Activated CD4-positive, CD25-positive, alpha-beta regulatory T cell (primary cell): ENCODE measurements around the gene COL8A2.

Source experiments
- DNase-seq, 4 experiments: peaks; one replicate each; lab custom pipeline; 2025; lab: John Stamatoyannopoulos, UW

The COL8A2 gene

DNA sequence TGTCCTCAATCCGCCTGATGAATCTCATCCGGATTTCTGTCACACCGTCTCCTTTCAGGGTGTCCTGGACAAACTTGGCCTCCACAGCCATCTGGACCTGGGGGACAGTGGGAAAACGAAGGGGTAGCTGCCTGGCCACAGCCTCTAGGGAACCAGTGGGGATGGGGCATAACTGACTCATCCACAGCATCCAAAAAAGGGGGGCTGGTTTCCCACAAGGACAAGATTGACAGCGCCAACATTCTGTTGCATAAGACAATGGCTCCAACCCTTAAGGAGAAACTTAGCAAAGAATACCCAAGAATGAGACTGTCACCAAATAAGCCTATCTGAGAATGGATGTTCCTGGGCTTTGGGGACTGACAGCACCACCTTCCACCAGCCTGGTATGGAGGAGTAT lies 12.2 kb upstream of the COL8A2 start:
- DNase-seq, result no peak

GRCh38 chr1:36136535-36136934 lies 11.5 kb upstream of the COL8A2 start:
- no peak for DNase-seq

DNA sequence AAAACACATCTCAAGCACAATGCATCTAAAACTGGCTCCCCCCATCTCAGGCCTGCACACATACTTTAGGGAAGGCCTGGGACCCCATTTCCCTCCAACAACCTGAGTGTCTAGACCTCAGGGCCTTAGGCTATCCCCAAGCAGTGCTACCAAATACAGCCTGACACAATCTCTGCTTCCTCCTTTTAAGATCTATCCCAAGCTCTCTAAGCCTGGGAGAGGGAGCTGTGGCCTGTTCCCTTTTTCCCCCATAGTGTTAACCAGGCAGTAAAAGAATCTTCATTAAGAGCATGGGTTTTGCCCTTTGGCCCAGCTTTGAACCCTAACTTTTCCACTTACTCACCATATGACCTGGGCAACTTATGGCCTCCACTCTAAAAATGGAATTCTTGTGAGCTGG lies 10.8 kb upstream of the COL8A2 start:
- DNase-seq, result no peak

- DNase-seq, result no peak
Measured at GRCh38 chr1:36135330-36135667, 10.3 kb upstream of the COL8A2 start.

- peak in 1 of 4 experiments; percentile 14 for DNase-seq
Measured at GRCh38 chr1:36134505-36135329, 9.7 kb upstream of the COL8A2 start.

DNA sequence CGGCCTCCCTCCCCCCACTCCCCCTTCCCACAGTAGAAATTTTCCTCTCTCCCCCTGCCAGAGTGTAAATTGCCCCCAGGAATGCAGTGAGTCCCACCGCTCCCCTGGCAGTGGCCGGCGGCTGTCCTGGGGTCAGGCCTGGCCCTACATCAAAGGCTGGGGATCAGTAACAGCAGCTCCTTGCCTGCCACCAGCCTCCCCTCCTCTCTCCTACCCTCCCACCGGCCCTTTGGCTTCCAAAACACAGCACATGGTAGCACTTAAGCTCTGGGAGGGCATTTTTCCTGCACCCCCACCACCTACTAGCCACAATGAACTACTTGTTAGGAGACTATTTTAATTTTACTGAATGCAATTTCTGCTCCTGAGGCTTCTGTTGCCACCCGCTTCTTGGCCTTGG lies 9.0 kb upstream of the COL8A2 start:
- no peak for DNase-seq

GRCh38 chr1:36133484-36133883 lies 8.5 kb upstream of the COL8A2 start:
- DNase-seq, result no peak

GRCh38 chr1:36132029-36132428 lies 7.0 kb upstream of the COL8A2 start:
- no peak for DNase-seq

GRCh38 chr1:36128905-36129206 lies 3.8 kb upstream of the COL8A2 start:
- DNase-seq, result no peak

DNA sequence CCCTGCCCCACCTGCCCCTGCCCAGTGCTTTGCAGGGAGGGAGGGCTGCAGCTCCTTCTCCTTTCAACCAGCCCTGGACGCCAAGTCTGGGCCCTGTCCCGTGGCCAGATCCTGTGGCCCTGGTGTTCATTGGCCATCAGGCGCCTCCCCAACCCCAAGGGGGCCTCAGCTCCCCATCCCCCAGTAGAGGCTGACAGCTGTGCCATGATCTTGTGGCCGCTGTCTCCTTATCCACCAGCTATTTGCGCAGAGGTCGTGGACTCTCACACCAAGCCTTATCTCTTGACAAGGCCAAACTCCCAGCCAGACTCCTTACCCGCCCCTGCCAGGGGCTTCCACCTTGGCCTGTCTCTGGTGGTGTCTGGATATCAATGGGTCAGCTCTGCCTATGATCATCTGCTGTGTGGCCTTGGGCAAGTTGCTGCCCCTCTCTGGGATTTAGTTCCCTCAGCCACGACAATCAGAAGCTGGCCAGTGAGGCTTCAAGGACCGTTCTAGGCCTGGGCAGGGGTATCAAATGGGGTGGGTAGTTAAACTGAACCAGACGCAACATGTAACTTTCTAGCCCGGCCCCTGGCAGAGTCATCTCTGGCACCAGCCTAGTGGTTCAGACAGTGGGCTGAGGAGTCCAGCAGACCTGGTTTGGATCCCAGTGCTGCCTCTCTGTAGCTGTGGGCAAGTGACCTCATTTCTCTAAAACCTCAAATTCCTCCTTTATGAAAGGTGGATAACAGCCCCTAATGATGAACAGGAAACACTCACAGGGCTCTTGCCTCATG lies 3.3 kb upstream of the COL8A2 start:
- DNase-seq, result no peak

DNA sequence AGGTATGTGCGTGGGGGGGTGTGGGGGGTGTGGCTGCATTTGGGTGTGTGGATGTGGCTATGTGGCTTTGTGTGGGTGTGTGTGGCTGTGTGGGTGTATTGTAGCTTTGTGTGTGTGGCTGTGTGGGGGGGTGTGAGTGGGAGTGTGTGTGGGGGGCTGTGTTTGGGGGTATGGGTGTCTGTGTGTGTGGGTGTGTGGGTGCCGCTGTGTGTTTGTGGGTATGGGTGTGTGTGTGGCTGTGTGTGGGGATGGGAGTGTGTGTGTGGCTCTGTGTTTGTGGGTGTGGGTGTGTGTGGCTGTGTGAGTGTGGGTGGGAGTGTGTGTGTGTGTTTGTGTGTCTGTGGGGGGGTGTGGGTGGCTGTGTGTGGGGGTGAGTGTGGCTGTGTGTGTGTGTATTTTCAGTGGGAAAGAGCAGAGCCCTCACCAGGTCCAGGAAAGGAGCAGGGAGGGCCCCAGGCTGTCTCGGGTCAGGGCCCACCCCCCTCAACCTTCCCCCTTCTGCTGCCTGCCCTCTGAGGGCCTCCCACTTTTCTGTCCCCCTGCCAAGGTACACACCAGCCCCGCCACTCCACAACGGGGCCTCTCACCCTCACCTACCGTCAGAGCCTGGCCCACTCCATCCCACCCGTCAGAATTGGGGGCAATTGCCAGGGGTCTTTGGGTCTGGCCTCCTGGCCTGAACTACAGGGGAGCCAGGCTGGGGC lies 1.9 kb upstream of the COL8A2 start:
- DNase-seq, result no peak

DNA sequence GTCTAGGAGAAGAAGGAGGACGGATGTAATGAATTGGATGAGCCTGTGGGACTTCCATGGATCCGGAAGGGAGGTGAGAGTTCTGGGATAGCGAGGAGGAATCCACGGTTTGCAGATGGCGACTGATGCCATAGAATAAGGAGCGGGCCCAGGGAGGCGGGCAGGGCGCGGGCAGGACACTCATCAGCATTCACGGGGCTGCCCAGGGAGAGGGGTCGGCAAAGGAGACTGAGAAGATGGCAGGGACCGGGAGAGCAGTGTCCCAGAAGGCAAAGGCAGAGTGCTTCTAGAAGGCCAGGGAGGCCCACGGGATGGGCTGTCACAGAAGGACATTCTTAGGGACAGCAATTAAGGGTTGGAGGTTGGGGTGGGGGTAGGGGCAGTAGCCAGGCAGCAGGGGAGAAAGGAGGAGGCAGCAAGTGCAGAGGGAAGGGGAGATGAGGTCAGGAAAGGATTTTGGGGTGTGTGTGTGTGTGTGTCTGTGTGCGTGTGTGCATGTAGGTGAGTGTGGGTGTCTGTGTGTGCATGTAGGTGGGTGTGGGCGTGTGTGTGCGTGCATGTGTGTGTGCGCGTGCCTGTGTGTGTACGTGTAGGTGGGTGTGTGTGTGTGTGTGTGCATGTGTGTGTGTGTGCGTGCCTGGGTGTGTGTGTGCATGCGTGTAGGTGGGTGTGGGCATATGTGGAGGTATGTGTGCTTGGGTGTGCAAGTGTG lies 1.1 kb upstream of the COL8A2 start:
- DNase-seq, result no peak

- DNase-seq, result no peak
Measured at GRCh38 chr1:36124404-36125128, 456 bp downstream of the COL8A2 start.

DNA sequence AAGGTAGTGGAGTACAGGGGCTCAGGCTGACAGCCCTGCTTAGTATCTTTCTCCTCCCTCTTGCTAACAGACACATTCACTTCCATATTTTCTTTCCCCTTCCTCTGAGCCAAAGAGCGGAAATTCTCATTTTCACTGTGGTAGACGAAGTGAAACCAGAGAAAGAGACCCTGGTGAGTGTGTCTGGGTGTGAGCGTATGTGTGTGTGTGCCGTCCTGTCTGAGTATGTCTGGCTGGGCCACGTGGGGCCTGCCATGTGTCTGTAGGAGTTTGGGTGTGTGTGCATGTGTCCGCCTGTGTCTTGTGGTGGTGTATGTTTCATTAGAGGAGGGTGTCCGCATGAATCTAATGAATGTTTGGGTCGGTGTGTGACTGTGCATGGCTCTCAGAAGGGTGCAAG lies 1.7 kb downstream of the COL8A2 start:
- DNase-seq, result no peak

GRCh38 chr1:36122062-36123030 lies 2.7 kb downstream of the COL8A2 start:
- DNase-seq, result no peak

DNA sequence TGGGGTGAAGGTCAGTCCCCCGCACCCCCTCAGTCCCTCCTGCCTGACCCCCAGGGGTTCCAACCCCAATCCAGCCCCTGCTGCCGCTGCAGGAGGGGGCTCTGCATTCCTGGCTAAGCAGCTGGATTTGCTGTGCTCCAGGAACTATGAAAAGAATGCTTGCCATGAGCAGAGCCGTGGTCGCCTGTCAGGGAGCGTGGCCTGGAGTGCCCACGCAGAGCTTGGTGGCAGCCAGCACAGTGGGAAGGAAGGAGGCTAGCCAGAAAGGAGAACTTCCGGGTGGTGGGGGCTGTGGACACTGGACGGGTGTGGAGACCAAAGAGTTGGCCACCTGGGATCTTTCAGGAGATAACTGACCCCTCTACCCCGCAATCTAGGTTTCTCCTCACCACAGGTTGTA lies 5.6 kb downstream of the COL8A2 start:
- no peak for DNase-seq

GRCh38 chr1:36118447-36119204 lies 6.4 kb downstream of the COL8A2 start:
- DNase-seq, result no peak

DNA sequence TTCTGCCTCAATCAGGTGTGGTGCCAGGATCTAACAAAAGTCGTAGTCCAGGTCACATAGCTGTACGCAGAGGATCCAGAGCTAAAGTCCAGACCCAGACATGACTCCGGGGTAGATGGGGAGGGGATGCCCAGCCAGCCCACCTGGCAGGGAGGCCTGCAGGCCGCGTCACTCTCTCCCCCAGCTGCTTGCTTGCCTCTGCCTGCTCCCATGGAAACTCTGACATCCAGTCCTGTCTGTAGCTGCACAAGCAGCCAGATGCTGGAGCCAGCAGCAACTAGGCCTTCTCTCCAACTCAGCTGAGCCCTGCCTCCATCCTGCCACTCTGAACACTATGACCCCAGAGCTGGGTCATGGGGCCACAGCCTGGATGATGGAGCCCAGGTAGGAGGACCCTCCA lies 8.1 kb downstream of the COL8A2 start:
- DNase-seq, result no peak

- no peak for DNase-seq
Measured at GRCh38 chr1:36115931-36116330, 9.1 kb downstream of the COL8A2 start.

DNA sequence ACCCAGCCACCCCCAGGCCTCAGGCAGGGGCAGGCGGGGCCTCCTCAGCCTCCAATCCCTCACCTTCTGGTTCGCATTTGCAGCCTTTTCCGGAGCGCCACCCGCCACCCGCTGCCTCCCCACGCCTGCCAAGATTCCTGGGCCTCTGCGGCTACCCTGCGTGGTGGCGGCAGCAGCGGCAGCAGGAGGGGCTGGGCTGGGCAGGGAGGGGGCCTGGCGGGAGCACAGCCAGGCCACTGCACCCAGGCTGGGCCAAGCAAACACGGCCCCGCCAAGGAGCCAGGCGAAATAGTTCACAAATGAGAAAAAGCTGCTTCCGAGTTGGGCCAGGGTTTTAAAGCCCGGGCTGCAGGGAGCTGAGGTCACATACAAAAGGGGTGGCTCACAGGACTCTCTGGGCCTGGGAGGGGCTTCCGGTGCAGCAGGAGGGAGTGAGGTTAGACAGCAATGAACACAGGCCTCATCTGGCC lies 9.8 kb downstream of the COL8A2 start:
- DNase-seq, result no peak
